HepG2 (cell line): ENCODE results near the gene TPI1. TPM values are rescaled to one million over a fixed set of nuclear protein-coding genes. Genes with fewer than 3 reads are reported as not detected.

Experiments used
- CHD4 ChIP-seq: fragments of 200-600 bp; sonication (generic); IDR thresholded peaks from 2 replicates; pipeline ENCODE4 v1.7.0; 2017; ENCODE audit warnings: mild to moderate bottlenecking, low read length, borderline replicate concordance
- DR1 ChIP-seq: sonication (generic); formaldehyde crosslinking; IDR thresholded peaks from 2 replicates; pipeline ENCODE4 v1.8.0; 2021; ENCODE audit warnings: mild to moderate bottlenecking, missing genetic modification reagents, inconsistent platforms
- HNF1B ChIP-seq: sonication (generic); formaldehyde crosslinking; IDR thresholded peaks from 2 replicates; pipeline ENCODE4 v1.5.1; 2020; ENCODE audit warnings: mild to moderate bottlenecking, moderate library complexity, missing genetic modification reagents
- HOXA5 ChIP-seq: sonication (generic); formaldehyde crosslinking; IDR thresholded peaks from 2 replicates; pipeline ENCODE4 v1.4.0; 2020; ENCODE audit warnings: missing genetic modification reagents
- ISL2 ChIP-seq: sonication (generic); formaldehyde crosslinking; IDR thresholded peaks from 2 replicates; pipeline ENCODE4 v1.5.0; 2020; ENCODE audit warnings: missing genetic modification reagents
- ISX ChIP-seq: sonication (generic); formaldehyde crosslinking; conservative IDR thresholded peaks from 2 replicates; pipeline ENCODE4 v1.5.0; 2020; ENCODE audit warnings: missing genetic modification reagents
- KAT2B ChIP-seq: fragments of 150-350 bp; IDR thresholded peaks from 2 replicates; pipeline ENCODE4 v1.6.1; 2014; ENCODE audit warnings: low read depth, low read length, borderline replicate concordance
- NR1H2 ChIP-seq: sonication (generic); formaldehyde crosslinking; IDR thresholded peaks from 2 replicates; pipeline ENCODE4 v1.8.1; 2022; ENCODE audit warnings: low read depth, missing genetic modification reagents, borderline replicate concordance
- POLR2AphosphoS5 ChIP-seq: IDR thresholded peaks from 2 replicates; pipeline ENCODE4 v1.6.1; 2012; ENCODE audit warnings: low read depth, low read length
- POLR2G ChIP-seq: fragments of 200-400 bp; formaldehyde crosslinking; IDR thresholded peaks from 2 replicates; pipeline ENCODE4 v1.6.1; 2018; ENCODE audit warnings: mild to moderate bottlenecking, low read depth, low read length, moderate library complexity
- THAP7 ChIP-seq: sonication (generic); formaldehyde crosslinking; IDR thresholded peaks from 2 replicates; pipeline ENCODE4 v1.8.1; 2023; ENCODE audit warnings: mild to moderate bottlenecking, missing genetic modification reagents
- ZEB1 ChIP-seq: IDR thresholded peaks from 2 replicates; pipeline ENCODE4 v1.6.1; 2012; ENCODE audit warnings: mild to moderate bottlenecking, low read depth, inconsistent platforms; ENCODE audit not compliant: insufficient replicate concordance
- ZFP82 ChIP-seq: sonication (generic); formaldehyde crosslinking; IDR thresholded peaks from 2 replicates; pipeline ENCODE4 v1.5.1; 2020; ENCODE audit warnings: mild to moderate bottlenecking, missing genetic modification reagents, borderline replicate concordance
- ZIK1 ChIP-seq: sonication (generic); formaldehyde crosslinking; IDR thresholded peaks from 2 replicates; pipeline ENCODE4 v1.5.0; 2020; ENCODE audit warnings: mild to moderate bottlenecking, low read depth, missing genetic modification reagents, borderline replicate concordance
- ZNF143 ChIP-seq: sonication (generic); formaldehyde crosslinking; IDR thresholded peaks from 2 replicates; pipeline ENCODE4 v1.4.0; 2020; ENCODE audit warnings: missing genetic modification reagents
- ZNF317 ChIP-seq: sonication (generic); formaldehyde crosslinking; IDR thresholded peaks from 2 replicates; pipeline ENCODE4 v1.5.0; 2020; ENCODE audit warnings: mild to moderate bottlenecking, missing genetic modification reagents
- ZNF558 ChIP-seq: sonication (generic); formaldehyde crosslinking; IDR thresholded peaks from 2 replicates; pipeline ENCODE4 v1.9.0; 2022; ENCODE audit warnings: mild to moderate bottlenecking, missing genetic modification reagents, borderline replicate concordance
- ZNF740 ChIP-seq: sonication (generic); formaldehyde crosslinking; IDR thresholded peaks from 2 replicates; pipeline ENCODE4 v1.4.0; 2020; ENCODE audit warnings: missing genetic modification reagents
- ZSCAN5A ChIP-seq: sonication (generic); formaldehyde crosslinking; IDR thresholded peaks from 2 replicates; pipeline ENCODE4 v1.8.0; 2022; ENCODE audit warnings: mild to moderate bottlenecking, missing genetic modification reagents, borderline replicate concordance
- polyA plus RNA-seq, 8 experiments: library from polyadenylated mRNA; depleted of rRNA in 3 of 8; stranded (reverse) in 7 of 8; unstranded in 1 of 8; fragments of >200 nt; fragmentation: Illumina TruSeq in 4 of 8; extraction: Trizol in 4 of 8; gene quantifications; 2 replicates each; pipeline versions ENCODE4 v1.2.1 to v1.2.3, GENCODE V29; 2011 to 2016; ENCODE audit warnings: low read depth in 4 of 8, missing spikeins in 1 of 8, mixed read lengths in 1 of 8; ENCODE audit not compliant: insufficient read depth in 1 of 8
- total RNA-seq, 5 experiments: library from RNA; depleted of rRNA; stranded (reverse); fragments of >200 nt; fragmentation: Illumina TruSeq; extraction: Trizol; gene quantifications; 2 replicates each; pipeline ENCODE4 v1.2.3, GENCODE V29; 2016; ENCODE audit warnings: low read depth in 1 of 5
- TF ChIP-seq, protein P1 (sequence below): sonication (generic); formaldehyde crosslinking; IDR thresholded peaks from 2 replicates; pipeline ENCODE4 v1.4.0; 2020; ENCODE audit warnings: missing genetic modification reagents, low read depth, mild to moderate bottlenecking, borderline replicate concordance

Gene TPI1
- total and polyA plus RNA-seq, 2 of the 13 experiments (the other 11 are each of a cell fraction or from before 2014, with no cell fraction given) = 945 to 2,535 TPM

DNA sequence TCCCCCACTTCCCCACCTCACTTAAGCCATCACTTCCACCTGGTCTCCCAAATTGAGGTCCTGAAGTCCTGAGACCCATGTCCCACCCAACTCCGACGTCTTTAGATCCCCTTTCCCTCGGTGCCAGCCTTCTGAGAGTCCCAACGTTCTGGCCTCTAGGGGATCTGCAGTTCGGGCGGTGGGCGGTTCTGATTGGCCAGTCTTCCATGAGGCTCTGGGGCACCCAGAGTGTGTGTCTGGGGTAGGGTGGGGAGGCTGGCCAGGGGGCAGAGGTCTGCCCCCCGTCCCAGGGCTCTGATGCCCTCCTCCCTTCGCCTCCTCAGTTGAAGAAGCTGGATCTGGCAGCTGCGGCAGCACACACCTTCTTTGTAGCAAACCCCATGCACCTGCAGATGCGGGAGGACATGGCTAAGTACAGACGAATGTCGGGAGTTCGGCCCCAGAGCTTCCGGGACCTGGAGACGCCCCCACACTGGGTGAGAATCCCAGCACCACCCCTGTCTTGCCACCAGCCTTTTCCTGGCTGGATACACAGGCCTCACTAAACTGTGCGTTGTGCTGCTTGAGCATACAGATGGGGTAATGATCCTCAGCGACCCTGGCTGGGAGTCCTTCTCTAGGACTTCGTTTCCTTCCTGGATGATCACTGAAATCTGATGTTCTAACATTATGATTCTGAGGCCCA is 37.7 kb upstream of the TPI1 start (continued):
- no peak for TF ChIP-seq ZNF558 (CRISPR knock-in tag)
- no peak for TF ChIP-seq ZSCAN5A (CRISPR knock-in tag)
- TF ChIP-seq ISX (CRISPR knock-in tag) = 0 out of 2 replicates have a peak, but pooled peaks have one; percentile 37
- TF ChIP-seq, protein P1, sequence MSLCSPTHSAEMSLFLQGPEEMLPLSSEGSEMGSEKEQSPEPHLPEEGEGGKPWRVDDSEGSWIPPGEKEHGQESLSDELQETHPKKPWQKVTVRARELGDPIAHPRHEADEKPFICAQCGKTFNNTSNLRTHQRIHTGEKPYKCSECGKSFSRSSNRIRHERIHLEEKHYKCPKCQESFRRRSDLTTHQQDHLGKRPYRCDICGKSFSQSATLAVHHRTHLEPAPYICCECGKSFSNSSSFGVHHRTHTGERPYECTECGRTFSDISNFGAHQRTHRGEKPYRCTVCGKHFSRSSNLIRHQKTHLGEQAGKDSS (CRISPR knock-in tag) = no peak
- TF ChIP-seq POLR2AphosphoS5 = peak; percentile 78
- peak; percentile 38; the same call in 1 of the 2 replicates for TF ChIP-seq ZNF143 (CRISPR knock-in tag)
- TF ChIP-seq ZEB1 = no peak
- TF ChIP-seq ZNF317 (CRISPR knock-in tag) = no peak
- peak; percentile 30; the same call in 1 of the 2 replicates for TF ChIP-seq DR1 (CRISPR knock-in tag)
- TF ChIP-seq THAP7 (CRISPR knock-in tag) = 0 out of 2 replicates have a peak, but pooled peaks have one; percentile 48
- TF ChIP-seq ZFP82 = no peak
- no peak for TF ChIP-seq HNF1B (CRISPR knock-in tag)
- 0 out of 2 replicates have a peak, but pooled peaks have one; percentile 30 for TF ChIP-seq HOXA5 (CRISPR knock-in tag)
- TF ChIP-seq POLR2G = peak; percentile 68; the same call in 1 of the 2 replicates
- TF ChIP-seq KAT2B = no peak
- peak; percentile 39; the same call in 1 of the 2 replicates for TF ChIP-seq NR1H2 (CRISPR knock-in tag)
- no peak for TF ChIP-seq CHD4
- TF ChIP-seq ZIK1 (CRISPR knock-in tag) = no peak
- TF ChIP-seq ISL2 (CRISPR knock-in tag) = peak; percentile 58
- TF ChIP-seq ZNF740 = 0 out of 2 replicates have a peak, but pooled peaks have one; percentile 37
